GM18858 (cell line): ENCODE measurements around the gene IPCEF1.

ENCODE experiments used
- ATAC-seq: cut with Tn5 transposase; IDR thresholded peaks from one replicate; pipeline ENCODE4 v1.9.1; 2021; ENCODE audit not compliant: unreplicated experiment

Gene IPCEF1

DNA sequence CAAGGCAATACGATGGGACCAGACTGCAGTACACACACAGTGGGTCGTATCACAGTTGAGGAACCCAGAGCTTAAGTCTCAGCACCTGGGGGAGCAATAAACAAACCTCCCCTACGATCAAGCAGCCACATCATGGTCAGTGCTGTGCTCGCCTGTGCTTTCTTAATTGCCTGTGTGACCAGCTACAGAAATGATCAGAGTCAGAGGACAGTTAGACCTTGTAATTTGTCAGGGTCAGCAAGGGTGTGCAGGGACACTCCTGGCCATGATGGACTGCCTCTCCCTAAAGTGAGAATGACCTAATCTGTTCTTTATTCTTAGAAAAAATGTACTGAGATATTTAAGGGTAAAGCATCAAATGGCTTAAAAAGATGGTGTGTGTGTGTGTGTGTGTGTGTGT lies 239.1 kb downstream of the IPCEF1 start:
- no peak for ATAC-seq

DNA sequence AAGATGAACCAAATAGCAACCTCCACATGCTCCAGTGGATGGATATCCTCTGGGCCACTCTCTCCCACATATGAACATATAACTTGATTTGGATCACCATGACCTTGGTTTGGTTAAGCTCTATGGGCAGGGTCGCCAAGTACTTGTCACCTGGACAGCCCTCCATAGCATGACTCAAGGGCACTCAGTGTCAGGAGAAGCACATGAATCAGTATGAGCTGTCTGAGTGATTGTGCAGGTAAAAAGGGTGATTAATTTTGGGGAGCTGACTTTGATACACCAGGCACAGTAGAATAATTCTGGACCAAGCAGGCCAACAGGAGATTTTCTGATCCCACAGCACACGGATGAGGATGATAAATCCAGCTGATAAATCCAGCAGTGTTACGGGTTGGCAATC lies 243.2 kb downstream of the IPCEF1 start:
- ATAC-seq = no peak

DNA sequence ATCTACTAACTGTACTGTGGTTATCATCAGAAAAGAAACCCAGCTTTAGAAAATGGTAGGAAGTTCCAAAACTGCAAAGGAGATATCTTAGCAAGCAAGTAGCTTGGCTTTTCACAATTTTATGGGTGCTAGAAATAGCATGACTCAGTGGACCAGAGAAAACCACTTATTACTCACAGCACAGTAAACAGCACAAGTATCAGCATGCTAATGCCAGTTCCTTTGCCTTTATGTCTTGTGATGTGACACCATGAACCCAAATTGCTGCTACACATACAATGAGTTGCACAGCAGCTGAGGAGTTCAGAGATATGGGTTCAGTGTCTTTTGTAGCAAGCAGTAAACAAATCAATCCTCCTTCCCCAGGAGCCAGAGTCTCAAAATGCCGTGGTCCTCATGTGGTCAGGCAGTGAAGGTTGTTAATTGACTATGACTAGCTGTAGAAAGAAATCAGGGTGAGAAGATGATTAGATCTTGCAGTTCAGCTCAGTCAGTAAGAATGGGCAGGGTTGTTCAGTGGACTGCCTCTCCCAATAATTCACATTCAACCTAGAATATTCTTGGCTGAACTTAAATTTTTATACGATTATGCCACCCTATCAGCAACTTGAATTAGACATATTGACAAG lies 244.3 kb downstream of the IPCEF1 start:
- ATAC-seq = no peak

DNA sequence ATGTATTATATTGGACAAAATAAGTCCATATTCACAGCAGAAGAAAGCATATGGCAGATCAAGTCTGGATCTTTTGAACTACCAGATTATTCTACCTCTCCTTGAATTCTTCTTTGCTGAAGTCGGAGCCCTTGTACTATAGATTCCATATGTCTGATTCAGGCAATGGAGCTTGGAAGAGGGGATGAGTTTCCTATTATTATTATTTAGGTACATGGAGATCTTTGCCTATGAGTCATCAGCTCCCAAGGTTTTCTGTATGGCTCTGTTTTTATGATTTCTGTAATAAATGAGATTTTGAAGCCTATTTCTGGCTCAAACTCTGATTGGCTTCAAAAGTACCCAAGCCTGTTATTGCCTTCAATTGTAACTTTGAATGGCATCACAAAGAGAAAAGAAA lies 245.6 kb downstream of the IPCEF1 start:
- ATAC-seq = no peak

DNA sequence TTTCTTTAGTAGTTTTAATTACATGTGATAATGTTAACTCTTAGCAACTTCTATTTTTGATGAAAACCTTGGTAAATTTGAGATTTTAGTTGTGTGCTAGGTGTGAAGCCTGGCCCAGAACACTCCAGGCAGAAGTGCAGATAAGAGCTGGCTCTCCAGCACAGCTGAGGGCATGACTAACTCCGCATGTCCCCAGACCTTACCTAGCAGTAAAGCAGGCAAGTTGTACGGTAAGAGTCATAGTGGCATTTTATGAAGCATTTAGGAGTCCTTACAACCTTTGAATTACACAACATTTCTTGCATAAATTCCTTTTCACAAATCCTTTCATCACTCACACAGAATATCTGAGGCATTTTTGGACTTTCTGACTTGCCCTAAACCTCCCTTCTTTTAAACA lies 250.4 kb downstream of the IPCEF1 start:
- no peak for ATAC-seq
